ENCODE measurements around the gene PRKAR2B. TPM values are rescaled to one million over a fixed set of nuclear protein-coding genes. Genes with fewer than 3 reads are reported as not detected.

PRKAR2B gene
- total RNA-seq, 4 donors from 2014 or later = 17.5 to 30.5 (median 22.9) TPM

DNA sequence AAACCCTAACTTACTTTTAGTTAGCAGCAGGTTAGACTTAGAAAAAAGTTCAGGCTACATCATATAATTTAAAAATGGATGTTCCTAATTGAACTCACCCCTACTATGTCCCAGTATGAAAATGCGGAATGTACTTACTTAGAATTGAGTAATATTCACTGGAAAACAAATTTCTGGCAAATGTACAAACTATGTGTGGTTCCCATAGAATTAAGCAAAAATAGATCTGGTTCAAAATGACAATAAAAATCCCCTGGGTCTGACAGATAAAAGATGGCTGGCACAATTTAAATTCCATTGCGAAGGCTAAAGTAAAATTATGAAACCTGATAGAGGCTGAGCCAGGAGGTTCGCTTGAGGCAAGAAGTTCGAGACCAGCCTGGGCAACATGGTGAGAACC is 42.4 kb upstream of the PRKAR2B start:
- intact Hi-C loops (cut with DNase I; ENCODE audit: low total_unique reads) = no loop called here
- Histone ChIP-seq H3K9me3 (no peaks in the 10 kb centered on the region), H3K4me1 (no peaks in the 10 kb centered on the region), H3K27ac (no peak overlapping the region), H3K27me3 (no peaks in the 10 kb centered on the region), H3K36me3 (no peaks in the 10 kb centered on the region), H3K4me3 (no peak overlapping the region)
- no peak for DNase-seq
- TF ChIP-seq, protein P1, sequence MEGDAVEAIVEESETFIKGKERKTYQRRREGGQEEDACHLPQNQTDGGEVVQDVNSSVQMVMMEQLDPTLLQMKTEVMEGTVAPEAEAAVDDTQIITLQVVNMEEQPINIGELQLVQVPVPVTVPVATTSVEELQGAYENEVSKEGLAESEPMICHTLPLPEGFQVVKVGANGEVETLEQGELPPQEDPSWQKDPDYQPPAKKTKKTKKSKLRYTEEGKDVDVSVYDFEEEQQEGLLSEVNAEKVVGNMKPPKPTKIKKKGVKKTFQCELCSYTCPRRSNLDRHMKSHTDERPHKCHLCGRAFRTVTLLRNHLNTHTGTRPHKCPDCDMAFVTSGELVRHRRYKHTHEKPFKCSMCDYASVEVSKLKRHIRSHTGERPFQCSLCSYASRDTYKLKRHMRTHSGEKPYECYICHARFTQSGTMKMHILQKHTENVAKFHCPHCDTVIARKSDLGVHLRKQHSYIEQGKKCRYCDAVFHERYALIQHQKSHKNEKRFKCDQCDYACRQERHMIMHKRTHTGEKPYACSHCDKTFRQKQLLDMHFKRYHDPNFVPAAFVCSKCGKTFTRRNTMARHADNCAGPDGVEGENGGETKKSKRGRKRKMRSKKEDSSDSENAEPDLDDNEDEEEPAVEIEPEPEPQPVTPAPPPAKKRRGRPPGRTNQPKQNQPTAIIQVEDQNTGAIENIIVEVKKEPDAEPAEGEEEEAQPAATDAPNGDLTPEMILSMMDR (IDR thresholded peaks at IDR 0.05) = no peak
- TF ChIP-seq POLR2A (IDR thresholded peaks at IDR 0.05) = no peak

DNA sequence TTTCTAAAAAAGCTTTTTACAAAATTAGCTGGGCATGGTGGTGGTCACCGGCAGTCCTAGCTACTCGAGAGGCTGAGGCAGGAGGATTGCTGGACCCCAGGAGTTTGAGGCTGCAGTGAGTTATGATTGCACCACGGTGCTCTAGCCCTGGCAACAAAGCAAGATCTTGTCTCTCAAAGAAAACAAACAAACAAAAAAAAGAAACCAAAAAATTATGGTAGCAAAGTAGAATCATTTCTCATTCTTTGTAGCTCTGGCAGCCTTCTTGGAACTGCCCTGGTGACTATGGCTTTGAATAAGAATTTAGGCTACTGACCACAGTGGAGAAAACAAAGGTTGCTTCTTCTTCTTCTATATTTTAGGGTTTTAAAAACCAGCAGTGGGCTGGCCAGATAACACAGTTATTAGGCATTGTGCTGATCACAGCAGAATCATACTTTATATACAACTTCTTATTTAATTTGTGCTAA is 41.9 kb upstream of the PRKAR2B start:
- TF ChIP-seq, protein P1 (IDR thresholded peaks at IDR 0.05) = no peak
- intact Hi-C loops (cut with DNase I; ENCODE audit: low total_unique reads) = no loop called here

DNA sequence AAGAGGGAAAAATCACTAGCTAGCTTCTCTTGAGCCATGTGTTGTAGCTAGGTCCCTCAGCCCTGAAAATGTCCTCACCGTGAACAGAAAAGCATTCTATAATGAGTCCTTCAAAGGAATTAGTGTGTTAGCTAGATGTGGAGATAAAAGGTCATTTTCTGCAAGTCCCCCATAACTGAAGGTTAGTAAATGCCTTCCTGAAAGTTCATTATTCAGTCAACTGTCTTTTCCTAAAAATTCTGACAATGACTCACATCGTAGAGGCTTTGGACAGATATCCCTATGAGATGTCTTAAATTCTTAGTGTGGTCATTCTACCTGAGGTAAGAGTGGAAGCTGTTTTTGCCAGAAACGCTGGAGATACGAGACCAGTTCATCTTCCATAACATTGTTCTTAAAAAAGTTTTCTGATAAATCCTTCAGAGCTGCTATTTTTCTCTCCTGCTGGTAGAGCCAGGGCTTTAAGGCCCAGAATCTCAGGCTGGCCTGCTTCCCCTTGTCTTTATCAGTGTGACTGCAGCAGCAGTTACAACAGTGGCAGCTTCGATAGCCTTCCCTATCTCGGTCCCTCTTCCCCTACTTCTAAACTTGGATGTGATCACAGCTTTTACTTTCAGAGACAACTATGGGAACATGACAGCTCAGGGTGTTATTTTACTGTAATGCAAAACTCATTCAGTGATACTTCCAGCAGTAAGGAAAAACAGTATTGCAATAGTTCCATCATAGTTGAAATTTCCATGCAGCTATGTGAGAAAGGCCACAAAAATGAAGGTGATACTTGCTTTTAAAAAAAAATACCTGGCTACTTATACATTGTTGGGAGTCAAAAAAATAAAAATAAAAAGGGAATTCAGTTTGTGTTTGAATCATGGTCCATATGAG is 37.3 kb upstream of the PRKAR2B start:
- H3K27ac ChIP-seq = no peak overlapping the region
- no peaks in the 10 kb centered on the region for H3K36me3 ChIP-seq
- H3K27me3 ChIP-seq = no peaks in the 10 kb centered on the region
- H3K9me3 ChIP-seq = no peaks in the 10 kb centered on the region
- TF ChIP-seq POLR2A (IDR thresholded peaks at IDR 0.05) = no peak
- TF ChIP-seq, protein P1 (IDR thresholded peaks at IDR 0.05) = no peak
- no peak overlapping the region for H3K4me3 ChIP-seq
- intact Hi-C loops (cut with DNase I; ENCODE audit: low total_unique reads) = no loop called here
- no peak for DNase-seq
- no peaks in the 10 kb centered on the region for H3K4me1 ChIP-seq

More for the DNA sequence above, 41.9 kb upstream of the PRKAR2B start:
- Histone ChIP-seq H3K9me3 (no peaks in the 10 kb centered on the region), H3K36me3 (no peaks in the 10 kb centered on the region), H3K27me3 (no peaks in the 10 kb centered on the region), H3K4me3 (no peak overlapping the region), H3K27ac (no peak overlapping the region), H3K4me1 (no peaks in the 10 kb centered on the region)
- no peak for DNase-seq

DNA sequence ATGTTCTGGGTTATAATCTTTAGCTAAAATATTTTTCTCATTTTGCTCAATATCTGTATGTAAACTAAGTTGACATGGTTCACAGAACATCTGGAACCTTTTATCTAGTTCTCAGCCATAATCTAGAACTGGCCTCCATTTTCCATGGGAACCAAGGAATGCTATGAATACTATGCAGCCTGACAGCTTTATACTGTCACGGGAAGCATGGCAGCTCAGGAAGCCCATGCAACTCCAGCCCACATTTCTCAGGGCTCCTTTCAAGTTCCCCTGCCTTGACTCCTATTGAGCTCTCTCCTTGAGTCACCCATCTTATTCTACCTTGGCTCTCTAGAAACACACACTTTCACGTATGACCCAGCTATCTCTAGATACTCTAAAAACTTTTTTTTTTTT is 36.6 kb upstream of the PRKAR2B start:
- TF ChIP-seq, protein P1 (IDR thresholded peaks at IDR 0.05) = no peak
- TF ChIP-seq POLR2A (IDR thresholded peaks at IDR 0.05) = no peak
- Histone ChIP-seq H3K4me3 (no peak overlapping the region), H3K27ac (no peak overlapping the region), H3K9me3 (no peaks in the 10 kb centered on the region), H3K4me1 (no peaks in the 10 kb centered on the region), H3K27me3 (no peaks in the 10 kb centered on the region), H3K36me3 (no peaks in the 10 kb centered on the region)
- DNase-seq = no peak
- intact Hi-C loops (cut with DNase I; ENCODE audit: low total_unique reads) = no loop called here

DNA sequence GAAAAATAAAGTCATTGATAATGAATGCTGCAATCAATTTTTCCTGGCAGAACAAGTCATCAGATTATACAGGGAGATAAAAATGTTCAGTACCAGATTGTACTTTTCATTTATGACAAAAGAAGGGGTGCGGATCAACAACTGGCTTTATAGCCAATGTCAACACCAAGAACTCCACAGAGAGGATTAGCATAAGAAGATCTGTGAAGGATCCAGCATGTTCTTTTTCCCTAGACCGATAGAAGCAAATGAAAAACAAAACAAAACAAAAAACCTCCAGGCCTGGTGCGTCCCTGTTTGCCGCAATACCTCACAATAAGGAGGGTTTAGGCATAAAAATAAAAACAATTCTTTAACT is 34.7 kb upstream of the PRKAR2B start:
- Histone ChIP-seq H3K4me1 (no peaks in the 10 kb centered on the region), H3K36me3 (no peaks in the 10 kb centered on the region), H3K4me3 (no peak overlapping the region), H3K27me3 (no peaks in the 10 kb centered on the region), H3K9me3 (no peaks in the 10 kb centered on the region), H3K27ac (no peak overlapping the region)
- intact Hi-C loops (cut with DNase I; ENCODE audit: low total_unique reads) = no loop called here
- no peak for DNase-seq
- no peak for TF ChIP-seq POLR2A (IDR thresholded peaks at IDR 0.05)
- TF ChIP-seq, protein P1 (IDR thresholded peaks at IDR 0.05) = no peak

All from uterus (tissue), 4 donors.